ENCODE data around the gene ARHGEF11.

ARHGEF11 gene

DNA sequence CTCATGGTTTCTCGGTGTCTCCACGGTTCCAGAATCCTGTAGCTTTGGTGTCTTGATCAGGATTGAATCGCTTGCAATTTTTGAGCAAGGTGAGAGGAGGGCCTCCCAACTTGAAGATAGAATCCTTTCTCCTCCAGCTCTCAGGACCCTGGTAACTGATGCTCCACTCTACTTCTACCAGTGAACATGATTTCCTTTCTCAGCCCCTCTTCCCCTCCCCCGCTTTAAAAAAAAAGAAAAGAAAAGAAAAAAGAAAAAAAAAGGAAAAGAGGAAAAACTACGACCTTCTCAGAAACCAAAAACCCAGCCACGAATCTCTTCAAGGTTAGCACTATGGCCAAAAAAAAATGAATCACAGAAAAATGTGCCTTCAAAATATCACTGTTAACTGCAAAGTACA, 1.2 kb downstream of the ARHGEF11 start:
- no peak for DNase-seq

DNA sequence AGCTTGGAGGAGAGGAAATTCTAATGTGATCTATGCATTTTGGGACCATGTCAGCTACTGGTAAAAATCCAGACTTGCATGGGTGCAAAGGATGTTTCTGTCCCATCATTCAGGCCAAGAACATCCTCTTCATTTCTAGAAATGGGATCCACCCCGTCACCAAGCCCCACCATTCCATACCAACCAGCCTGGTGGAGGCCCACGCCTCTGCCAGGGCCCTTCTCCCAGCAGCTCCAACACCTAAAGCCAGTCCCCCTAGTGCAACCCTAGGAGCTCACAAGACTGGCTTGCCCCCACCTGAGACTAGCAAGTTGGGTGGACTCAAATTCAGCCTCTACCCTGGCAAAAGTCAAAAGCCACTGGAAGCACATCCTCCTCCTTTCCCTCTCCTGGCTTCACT, 1.9 kb downstream of the ARHGEF11 start:
- no peak for DNase-seq

DNA sequence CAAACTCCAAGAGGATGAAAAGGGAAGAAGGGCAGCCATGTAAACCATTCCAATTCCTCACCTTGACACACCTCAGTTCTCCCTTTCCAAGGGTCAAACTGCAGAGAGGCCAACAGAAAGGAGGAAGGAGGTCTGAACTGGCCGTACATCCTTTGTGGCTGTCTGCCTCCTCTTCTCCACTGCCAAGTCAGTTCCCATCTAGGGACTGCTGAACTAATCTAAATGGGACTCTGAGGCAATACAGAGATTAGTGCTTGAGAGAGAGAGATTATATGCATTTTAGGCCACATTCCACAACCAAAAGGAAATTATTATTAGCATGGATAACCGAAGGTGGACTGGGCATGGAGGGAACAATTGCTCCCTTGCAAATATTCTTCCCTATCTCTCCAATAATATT, 2.7 kb downstream of the ARHGEF11 start:
- DNase-seq = no peak

DNA sequence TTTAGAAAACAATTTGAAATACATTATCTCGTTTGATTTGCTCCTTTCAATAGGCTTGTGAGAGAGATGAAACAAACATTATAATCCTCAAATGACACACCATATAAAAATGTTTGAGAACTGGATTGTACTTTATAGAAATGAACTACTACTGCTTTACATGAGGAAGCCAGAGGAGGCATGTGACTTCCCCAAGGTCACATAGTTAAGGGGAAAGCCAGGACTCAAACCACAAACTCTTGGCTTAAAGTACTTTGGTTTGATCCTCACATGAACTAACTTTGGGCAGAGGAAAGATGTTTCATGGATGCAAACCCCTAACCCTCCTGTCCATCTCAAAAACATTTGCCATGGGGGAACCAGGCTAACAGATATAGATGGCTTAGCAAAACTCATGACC, 4.7 kb downstream of the ARHGEF11 start:
- DNase-seq = no peak

DNA sequence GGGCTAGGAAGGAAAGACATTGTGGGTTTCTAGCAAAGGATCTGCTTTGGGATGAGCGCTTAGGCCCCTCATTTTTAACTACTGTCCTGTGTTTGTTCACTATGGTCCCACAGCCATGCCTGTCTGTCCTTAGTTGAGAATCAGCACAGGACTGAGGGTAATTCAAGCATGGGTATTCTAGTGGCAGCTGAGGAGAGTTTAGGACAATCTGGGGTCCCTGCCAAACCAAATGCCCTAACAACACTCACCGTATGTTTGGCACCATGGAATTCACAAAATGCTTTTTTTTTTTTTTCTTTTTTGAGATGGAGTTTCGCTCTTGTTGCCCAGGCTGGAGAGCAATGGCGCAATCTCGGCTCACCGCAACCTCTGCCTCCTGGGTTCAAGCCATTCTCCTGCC, 10.4 kb downstream of the ARHGEF11 start:
- no peak for DNase-seq

DNA sequence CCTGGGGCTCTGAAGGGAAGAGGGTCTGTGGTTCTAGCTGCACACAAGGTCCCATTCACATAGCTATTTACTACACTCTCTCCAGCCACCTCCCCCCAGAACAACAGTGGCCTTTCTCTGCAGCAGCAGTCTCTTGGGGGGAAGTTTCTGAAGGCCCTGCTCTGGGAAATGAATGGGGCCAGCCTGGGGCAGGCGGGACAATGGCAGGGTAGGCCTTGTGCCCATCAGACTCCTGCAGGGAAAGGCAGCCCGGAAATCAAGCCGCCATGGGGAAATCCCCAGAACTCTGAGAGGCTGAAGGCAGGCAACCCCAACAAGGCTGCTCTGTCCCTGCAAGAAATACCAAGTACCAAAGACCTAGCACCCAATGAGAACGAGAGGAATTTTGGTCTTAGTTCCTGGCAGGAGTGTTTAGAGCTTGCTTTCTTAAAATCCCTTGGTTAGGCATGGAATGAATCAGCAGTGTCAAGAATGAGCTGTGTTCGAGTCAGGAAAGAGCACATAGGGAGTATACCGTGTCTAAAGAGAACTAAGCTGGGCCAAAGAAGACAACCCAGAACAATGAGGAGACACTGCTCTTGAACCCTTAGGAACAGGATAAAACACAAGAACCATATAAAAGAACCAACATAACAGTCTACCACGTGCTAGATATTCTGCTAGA, 11.3 kb downstream of the ARHGEF11 start:
- no peak for DNase-seq

DNA sequence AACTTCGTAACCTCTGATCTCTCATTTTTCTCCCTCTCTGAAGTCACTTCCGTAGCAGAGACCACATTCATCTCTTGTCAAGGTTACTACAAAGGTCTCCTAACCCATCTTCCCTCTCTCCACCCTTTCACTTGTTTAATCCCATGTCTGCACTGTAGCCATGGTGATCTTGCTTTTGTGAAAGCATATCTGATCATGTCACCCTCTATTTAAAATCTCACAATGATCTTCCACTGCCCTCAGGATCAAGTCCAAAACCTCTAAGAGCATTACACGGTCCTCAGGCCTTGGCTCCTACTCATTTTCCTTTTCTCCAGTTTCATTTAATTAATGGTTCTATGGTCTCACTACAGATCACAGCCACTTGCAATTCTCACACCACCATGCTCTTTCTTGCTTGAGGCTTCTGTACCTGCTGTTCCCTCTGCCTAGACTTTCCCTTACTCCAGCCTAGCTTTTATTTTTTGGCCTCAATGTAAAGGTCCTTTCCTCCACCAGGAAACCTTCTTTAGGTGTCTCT, 12.1 kb downstream of the ARHGEF11 start:
- no peak for DNase-seq

DNA sequence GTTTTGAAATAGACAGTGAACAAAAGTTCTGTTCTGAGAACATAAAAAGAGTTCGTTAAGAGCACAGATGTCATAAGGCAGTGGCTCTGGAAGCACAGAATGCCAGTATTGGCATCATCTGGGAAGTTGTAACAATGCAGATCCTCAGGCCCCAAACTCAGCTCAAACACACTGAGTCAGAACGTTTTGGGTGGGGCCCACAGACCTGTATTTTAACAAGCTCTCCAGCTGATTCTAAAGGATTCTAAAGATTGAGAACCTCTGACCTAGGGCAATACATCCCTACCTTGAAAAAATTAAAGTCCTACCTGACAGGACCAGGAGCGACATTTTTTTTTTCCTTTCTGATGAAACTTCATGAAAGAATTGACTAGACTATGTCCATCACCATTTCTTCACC, 13.2 kb downstream of the ARHGEF11 start:
- DNase-seq = no peak

DNA sequence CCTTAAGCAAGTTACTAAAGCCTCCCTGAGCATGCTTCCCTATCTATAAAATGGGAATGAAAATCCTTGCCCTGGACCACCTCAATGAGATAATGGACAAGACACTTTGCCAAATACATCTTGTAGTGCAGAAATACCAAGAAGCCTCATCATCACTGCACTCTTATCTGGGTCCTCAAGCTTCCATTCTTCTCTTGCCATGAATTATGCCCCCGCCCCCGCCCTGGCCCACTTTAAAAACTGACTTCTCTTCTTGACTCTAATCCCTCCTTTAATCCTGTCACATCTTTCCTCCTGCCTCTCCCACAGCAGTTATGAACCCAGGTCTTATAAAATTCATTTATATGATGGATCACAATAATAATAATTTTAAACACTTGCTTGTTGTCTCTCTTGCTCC, 14.8 kb downstream of the ARHGEF11 start:
- DNase-seq = no peak

DNA sequence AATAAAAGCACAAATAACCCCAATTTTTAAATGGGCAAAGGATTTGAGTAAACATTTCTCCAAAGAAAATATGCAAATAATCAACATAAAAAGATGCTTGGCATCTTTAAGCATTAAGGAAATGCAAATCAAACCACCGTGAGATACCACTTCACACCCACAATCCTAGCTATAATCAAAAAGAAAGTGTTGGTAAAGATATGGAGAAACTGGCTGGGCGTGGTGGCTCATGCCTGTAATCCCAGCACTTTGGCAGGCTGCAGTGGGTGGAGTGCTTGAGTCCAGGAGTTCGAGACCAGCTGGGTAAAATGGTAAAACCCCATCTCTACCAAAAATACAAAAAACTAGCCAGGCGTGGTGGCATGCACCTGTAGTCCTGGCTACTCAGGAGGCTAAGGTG, 16.9 kb downstream of the ARHGEF11 start:
- DNase-seq = no peak

DNA sequence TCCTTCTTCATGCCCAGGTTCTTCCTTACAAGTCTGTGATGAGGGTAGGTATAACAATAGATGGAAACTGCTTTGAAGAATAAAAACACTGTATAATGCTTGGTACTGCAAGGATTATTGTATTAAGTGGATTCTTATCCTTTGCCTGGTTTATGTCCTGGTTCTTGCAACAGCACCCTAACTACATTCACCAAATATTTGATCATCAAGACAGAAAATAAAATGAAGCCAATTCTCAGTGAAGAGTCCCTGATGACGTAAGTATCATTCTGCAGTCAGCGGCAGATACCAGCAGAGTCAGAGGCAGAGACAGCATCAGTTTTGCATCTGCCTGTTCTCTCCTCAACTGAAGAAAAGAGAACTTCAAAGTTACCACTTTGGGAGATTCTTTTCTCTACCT, 19.7 kb downstream of the ARHGEF11 start:
- DNase-seq = no peak

DNA sequence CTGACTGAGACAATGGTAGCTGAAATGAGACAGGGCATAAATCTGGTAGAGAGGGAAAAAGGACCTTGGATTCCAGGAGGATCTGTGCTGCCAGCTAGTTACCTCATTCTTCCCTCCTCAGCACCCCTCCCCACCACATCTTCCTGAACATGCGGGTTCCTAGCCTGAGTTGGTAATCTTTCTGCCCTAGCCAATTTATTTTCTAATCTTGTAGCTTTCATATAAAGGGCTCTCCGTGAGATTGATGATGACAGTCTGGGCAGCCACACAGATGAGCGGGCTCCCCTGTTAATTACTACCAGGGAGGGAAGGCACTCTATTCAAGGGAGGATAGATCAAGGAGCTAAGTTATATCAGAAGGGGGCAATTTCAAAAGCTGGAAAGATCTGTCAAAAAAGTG, 20.2 kb downstream of the ARHGEF11 start:
- DNase-seq = no peak

DNA sequence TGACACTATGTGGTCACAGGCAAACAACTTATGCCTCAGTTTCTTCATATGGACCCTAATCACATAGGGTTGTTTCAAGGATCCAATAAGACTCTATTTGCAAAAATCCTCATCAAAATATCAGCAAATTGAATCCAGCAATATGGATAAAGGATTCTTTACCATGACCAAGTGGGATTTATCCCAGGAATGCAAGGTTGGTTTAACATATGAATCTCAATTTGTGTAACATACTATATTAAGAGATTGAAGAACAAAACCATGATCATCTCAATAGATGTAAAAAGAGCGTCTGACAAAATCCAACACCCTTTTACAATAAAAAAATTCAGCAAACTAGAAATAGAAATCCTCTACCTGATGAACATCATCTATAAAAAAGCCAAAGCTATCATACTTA, 23.9 kb downstream of the ARHGEF11 start:
- DNase-seq = no peak

DNA sequence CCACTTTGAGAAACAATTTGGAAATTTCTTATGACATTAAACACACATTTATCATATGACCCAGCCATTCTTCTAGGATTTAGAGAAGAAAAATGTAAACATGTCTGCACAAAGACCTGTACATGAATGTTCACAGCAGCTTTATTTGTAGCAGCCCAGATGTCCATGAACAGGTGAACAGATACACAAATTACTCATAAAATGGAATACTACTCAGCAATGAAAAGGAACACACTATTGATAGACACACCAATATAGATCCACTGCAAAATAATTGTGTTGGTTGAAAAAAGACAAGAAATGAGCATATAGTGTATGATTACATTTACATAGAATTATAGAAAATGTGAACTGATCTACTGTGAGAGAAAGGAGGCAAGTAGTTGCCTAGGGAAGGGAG, 26.1 kb downstream of the ARHGEF11 start:
- no peak for DNase-seq

DNA sequence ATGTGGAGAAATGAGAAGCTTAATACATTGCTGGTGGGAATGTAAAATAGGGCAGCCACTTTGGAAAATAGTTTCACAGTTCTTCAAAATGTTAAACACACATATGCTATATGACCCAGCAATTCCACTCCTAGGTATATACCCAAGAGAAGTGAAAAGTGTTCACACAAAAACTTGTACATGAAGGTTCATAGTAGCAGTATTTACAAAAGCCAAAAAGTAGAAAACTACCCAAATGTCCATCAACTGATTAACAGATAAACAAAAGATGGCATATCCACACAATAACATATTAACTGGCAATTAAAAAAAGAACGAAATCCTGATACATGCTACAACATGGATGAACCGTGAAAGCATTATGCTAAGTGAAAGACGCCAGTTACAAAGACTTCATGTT, 33.7 kb downstream of the ARHGEF11 start:
- no peak for DNase-seq

DNA sequence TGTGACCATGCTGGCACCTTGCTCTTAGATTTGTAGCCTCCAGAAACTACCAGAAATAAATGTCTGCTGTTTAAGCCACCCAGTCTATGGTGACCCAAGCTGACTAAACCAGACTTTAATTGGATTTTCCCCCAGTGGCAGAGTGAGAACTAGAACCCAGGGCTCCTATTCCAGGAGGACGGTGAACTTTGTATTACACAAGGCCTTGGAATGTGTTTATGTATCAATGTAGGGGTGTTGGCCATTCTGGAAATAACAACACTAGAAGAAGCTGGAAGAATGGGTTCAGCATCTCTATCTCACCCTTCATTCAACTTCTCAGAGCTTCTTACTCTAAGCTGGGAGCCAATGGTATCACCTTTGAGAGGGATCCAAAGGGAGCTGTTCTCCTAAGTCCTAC, 37.0 kb downstream of the ARHGEF11 start:
- DNase-seq = no peak

DNA sequence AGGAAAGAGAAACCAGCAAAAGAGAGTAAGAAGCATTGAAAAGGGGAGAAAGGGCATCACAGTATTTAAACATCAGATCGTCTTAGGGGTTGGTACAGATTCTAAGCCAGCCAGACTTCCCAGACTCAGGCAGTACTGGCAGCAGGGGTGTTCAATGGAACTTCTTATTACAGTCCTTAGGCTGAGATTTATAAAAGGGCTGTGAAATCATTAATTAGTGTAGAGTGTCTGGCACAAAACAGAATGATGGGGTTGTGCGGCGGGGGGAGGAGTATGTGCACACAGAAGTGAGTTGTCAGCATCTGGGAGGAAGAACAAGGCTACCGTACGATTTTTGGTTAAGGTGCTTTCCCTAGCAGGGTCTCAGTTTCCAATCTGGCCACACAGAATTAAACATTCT, 38.2 kb downstream of the ARHGEF11 start:
- DNase-seq = no peak

DNA sequence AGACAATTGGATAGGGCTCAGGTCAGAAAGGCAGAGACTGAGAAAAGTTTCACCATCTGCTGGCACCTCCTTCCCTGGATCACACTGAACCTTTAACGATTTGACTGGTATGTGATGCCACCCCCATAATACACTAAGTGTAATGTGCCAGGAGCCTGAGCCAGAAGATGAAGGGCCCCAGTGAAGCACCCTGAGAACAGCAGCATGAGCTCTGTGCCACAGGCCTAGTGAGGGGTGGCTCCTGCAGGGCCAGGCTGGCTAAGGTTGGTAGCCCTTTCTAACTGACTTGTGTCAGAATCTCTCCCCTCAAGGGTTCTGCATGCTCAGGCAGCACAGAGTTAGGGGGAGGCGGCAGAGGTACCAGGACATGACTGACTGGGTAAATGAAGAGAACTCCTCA, 38.9 kb downstream of the ARHGEF11 start:
- DNase-seq = no peak

DNA sequence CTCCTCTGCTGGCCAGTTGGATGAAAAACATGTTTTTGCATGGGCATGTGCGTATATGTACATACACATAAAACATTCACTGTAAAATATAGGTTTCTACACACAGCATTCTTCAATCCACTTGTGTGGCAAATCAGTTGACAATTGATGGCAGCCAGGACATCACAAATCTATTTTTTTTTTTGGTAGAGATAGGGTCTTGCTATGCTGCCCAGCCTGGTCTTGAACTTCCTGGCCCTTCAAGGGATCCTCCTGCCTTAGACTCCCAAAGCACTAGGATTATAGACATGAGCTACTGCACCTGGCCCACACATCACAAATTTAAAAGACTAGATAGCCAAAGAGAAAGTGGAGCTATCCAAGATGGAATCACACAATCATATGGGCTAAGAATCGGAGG, 39.6 kb downstream of the ARHGEF11 start:
- DNase-seq = no peak

DNA sequence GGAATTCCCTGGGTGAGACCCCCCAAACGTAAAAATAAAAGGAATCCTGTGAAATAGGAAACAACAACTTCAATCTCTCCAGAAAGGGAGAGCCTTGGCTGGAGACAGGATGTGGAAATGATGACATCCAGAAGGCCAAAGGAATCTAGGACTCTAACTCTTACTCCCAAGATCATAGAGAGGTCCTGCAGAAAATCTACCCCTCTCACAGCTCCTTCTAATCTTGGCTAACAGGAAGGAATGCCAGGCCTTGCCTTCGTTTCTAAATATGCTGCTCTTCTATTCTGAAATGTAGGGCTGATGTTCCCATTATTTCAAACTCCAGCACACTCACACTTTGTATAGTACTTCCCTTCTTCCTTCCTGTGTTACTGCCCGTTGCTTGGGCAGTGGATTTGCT, 40.7 kb downstream of the ARHGEF11 start:
- no peak for DNase-seq

DNA sequence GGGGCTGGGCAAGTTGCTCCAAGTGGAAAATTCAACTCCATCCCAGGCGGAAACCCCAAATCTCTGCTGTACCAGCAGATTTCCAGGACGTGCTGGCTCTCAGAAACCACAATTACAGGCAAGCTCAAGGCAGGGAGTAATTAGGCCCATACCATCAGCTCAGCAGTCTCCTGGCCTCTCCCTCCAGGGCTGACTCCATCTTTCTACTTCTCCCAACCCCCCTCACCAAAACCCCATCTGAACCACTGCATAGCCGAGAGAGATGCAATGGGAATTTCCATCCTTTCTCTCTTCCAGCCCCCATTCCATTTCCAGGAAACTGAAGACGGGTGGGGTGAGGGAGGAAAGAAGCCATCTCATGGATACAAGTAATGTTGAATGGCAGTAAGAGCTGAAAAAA, 41.2 kb downstream of the ARHGEF11 start:
- no peak for DNase-seq

DNA sequence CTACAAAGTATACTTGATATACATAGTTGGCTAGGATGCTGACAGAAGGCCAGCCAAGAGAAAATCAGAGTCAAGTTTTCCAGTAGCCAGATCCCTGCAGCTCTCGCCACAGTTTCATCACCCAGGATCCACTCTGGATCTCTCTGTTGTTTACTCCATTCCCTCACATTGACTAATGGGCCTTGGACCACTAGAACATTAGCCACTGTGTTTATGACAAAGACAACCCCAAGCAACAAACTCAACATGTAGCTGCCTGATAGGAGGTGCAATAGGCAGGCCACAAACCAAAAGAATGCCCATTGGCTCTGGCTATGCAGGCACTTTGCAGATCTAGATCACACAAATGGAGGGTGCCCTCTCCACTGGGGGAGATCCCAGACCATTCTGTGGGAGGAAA, 44.2 kb downstream of the ARHGEF11 start:
- DNase-seq = no peak

DNA sequence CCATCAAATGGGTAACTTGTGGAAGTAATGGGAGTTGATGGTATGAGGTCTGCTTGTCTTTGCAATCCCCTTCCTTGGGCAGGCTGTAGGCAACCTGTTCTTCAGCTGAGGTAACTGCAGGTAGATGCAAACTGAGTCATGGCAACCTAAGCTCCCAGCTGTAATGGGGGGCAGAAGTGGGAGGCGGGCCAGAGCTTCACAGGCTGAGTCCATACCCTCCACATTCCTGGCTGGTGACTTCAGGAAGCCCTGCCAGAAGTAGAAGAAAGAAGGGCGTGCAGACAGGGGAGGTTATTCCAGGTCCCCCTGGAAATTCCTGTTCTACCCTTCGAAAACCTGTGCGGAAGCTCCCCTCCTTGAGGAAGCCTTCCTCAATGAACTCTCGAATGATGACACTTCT, 44.9 kb downstream of the ARHGEF11 start:
- no peak for DNase-seq

DNA sequence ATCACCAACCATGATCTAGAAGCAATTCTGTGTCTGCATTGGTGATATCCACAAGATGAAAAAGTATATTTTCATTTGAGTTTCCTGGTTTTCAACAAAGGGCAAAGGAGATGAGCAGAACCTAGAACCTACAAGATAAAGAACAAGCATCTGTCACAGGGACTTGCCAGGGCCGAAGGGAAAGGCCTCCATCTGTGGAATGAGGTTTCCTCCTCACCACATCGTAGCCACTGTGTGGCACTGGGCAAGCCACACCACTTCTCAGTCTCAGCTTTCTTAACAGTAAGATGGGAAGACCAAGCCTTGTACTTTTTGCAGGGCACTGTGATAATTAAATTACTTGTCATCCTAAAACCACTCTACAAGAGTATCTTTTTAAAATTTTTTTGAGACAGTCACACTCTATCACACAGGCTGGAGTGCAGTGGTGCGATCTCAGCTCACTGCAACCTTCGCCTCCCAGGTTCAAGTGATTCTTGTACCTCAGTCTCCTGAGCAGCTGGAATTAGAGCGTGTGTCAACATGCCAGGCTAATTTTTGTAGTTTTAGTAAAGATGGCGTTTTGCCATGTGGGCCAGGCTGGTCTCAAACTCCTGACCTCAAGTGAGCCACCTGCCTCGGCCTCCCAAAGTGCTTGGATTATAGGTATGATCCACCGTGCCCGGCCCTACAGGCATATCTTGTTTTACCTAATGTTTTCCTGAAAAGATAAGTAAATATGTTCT, 45.8 kb downstream of the ARHGEF11 start:
- DNase-seq = no peak

Data from CD4-positive, alpha-beta T cell treated with Interleukin-10 for 1 hour (primary cell).